SK-N-SH (cell line): Measurements from ENCODE around the gene RCOR1. TPM values are rescaled to one million over a fixed set of nuclear protein-coding genes. Genes with fewer than 3 reads are reported as not detected.

ENCODE experiments used
- CTCF ChIA-PET: fragments of 300-600, 350-600 bp; formaldehyde crosslinking; extraction: SDS; loops from one replicate; lab custom pipeline; 2021; lab: Yijun Ruan, JAX
- POLR2A ChIA-PET: fragments of 350-600 bp; sonication (Branson Sonifier 250); formaldehyde crosslinking; extraction: SDS; loops from one replicate; lab custom pipeline; 2020; ENCODE audit warnings: antibody characterized with exemption, inconsistent platforms; lab: Yijun Ruan, JAX
- DNase-seq: peaks from one replicate; pipeline ENCODE4 v3.0.0; 2012
- H2AFZ ChIP-seq: fragments of 200-600 bp; sonication (generic); 2 replicates; pipeline ENCODE4 v1.8.1; 2016; ENCODE audit warnings: antibody characterized with exemption, mild to moderate bottlenecking, low read depth
- H3F3A ChIP-seq: fragments of 200-600 bp; sonication (generic); replicated peaks from 2 replicates; pipeline ENCODE3; 2016; ENCODE audit warnings: antibody characterized with exemption, mild to moderate bottlenecking; ENCODE audit not compliant: insufficient read depth
- H3K27ac ChIP-seq, 2 experiments: fragments of 200-500 bp in 1 of 2; fragments of 200-600 bp in 1 of 2; sonication (Bioruptor generic) in 1 of 2; sonication (generic), shearing (Covaris generic) in 1 of 2; 2 replicates each; pipeline versions ENCODE4 v1.5.1 to v1.6.1; 2014 to 2016; ENCODE audit warnings: low read depth in 2 of 2, inconsistent platforms in 1 of 2, low read length in 1 of 2, mild to moderate bottlenecking in 1 of 2, mixed read lengths in 1 of 2
- H3K27me3 ChIP-seq: fragments of 200-600 bp; sonication (generic), shearing (Covaris generic); 2 replicates; pipeline ENCODE4 v1.6.1; 2016; ENCODE audit warnings: mixed run types; ENCODE audit not compliant: insufficient read depth
- H3K36me3 ChIP-seq, 2 experiments: fragments of 200-500 bp in 1 of 2; fragments of 200-600 bp in 1 of 2; sonication (Bioruptor generic) in 1 of 2; sonication (generic) in 1 of 2; replicated peaks in 1 of 2; 2 replicates each; pipeline versions ENCODE3 to v1.5.1; 2014 to 2016; ENCODE audit warnings: low read length in 1 of 2, mild to moderate bottlenecking in 1 of 2; ENCODE audit not compliant: insufficient read depth in 2 of 2, control insufficient read depth in 1 of 2
- H3K4me1 ChIP-seq, 2 experiments: fragments of 200-500 bp in 1 of 2; fragments of 200-600 bp in 1 of 2; sonication (Bioruptor generic) in 1 of 2; sonication (generic), shearing (Covaris generic) in 1 of 2; 2 replicates each; pipeline versions ENCODE4 v1.5.1 to v1.6.1; 2014 to 2016; ENCODE audit warnings: low read depth in 1 of 2, low read length in 1 of 2, mixed run types in 1 of 2; ENCODE audit not compliant: insufficient read depth in 2 of 2, control insufficient read depth in 1 of 2
- H3K4me2 ChIP-seq: fragments of 200-600 bp; sonication (generic), shearing (Covaris generic); 2 replicates; pipeline ENCODE4 v1.6.1; 2017; ENCODE audit warnings: mixed run types
- H3K4me3 ChIP-seq, 2 experiments: fragments of 200-500 bp in 1 of 2; fragments of 200-600 bp in 1 of 2; sonication (Bioruptor generic) in 1 of 2; sonication (generic), shearing (Covaris generic) in 1 of 2; 2 replicates each; pipeline versions ENCODE4 v1.5.1 to v1.8.1; 2014 to 2016; ENCODE audit warnings: low read depth in 2 of 2, inconsistent platforms in 1 of 2, low read length in 1 of 2, mild to moderate bottlenecking in 1 of 2, mixed read lengths in 1 of 2, moderate library complexity in 1 of 2
- H3K79me2 ChIP-seq: fragments of 200-600 bp; sonication (generic); 2 replicates; pipeline ENCODE4 v1.8.1; 2017; ENCODE audit warnings: mild to moderate bottlenecking; ENCODE audit not compliant: insufficient read depth
- H3K9ac ChIP-seq: fragments of 200-600 bp; sonication (generic); 2 replicates; pipeline ENCODE4 v1.6.1; 2017; ENCODE audit warnings: mixed run types
- H3K9me2 ChIP-seq: fragments of 200-600 bp; sonication (generic); 2 replicates; pipeline ENCODE4 v1.6.1; 2017; ENCODE audit warnings: mixed run types
- H3K9me3 ChIP-seq: fragments of 200-600 bp; sonication (generic); 2 replicates; pipeline ENCODE4 v1.6.1; 2017; ENCODE audit warnings: mixed run types, mild to moderate bottlenecking, moderate library complexity
- H4K20me1 ChIP-seq: fragments of 200-600 bp; sonication (generic); 2 replicates; pipeline ENCODE4 v1.6.1; 2017; ENCODE audit warnings: mild to moderate bottlenecking, mixed run types; ENCODE audit not compliant: insufficient read depth
- CHD2 ChIP-seq: fragments of 150-350 bp; IDR thresholded peaks from 2 replicates; pipeline ENCODE4 v1.6.1; 2018; ENCODE audit warnings: low read length; ENCODE audit not compliant: partially characterized antibody
- FOSL2 ChIP-seq: IDR thresholded peaks from 2 replicates; pipeline ENCODE4 v1.4.0; 2012; ENCODE audit warnings: low read depth, mild to moderate bottlenecking, moderate library complexity, borderline replicate concordance
- GABPA ChIP-seq: IDR thresholded peaks from 2 replicates; pipeline ENCODE4 v1.4.0; 2012; ENCODE audit warnings: low read depth, mild to moderate bottlenecking
- GATA2 ChIP-seq: sonication (generic); formaldehyde crosslinking; IDR thresholded peaks from 2 replicates; pipeline ENCODE4 v1.5.0; 2020; ENCODE audit warnings: mild to moderate bottlenecking, missing genetic modification reagents
- JUND ChIP-seq: IDR thresholded peaks from 2 replicates; pipeline ENCODE4 v1.4.0; 2012
- MXI1 ChIP-seq: IDR thresholded peaks from 2 replicates; pipeline ENCODE4 v1.6.1; 2012; ENCODE audit warnings: mild to moderate bottlenecking, low read depth, low read length, improper control_type of control experiment
- NFIC ChIP-seq: IDR thresholded peaks from 2 replicates; pipeline ENCODE4 v1.4.0; 2012; ENCODE audit warnings: borderline replicate concordance
- NRF1 ChIP-seq: IDR thresholded peaks from 2 replicates; pipeline ENCODE4 v1.6.1; 2012; ENCODE audit warnings: low read depth, mild to moderate bottlenecking, low read length
- POLR2AphosphoS5 ChIP-seq: IDR thresholded peaks from 2 replicates; pipeline ENCODE4 v1.6.1; 2012; ENCODE audit warnings: low read depth, low read length
- RAD21 ChIP-seq: IDR thresholded peaks from 2 replicates; pipeline ENCODE4 v1.6.1; 2012; ENCODE audit warnings: mild to moderate bottlenecking, low read length
- SMC3 ChIP-seq: IDR thresholded peaks from 2 replicates; pipeline ENCODE4 v1.6.1; 2012; ENCODE audit warnings: low read depth, low read length, improper control_type of control experiment
- TAF1 ChIP-seq: IDR thresholded peaks from 2 replicates; pipeline ENCODE4 v1.6.1; 2012; ENCODE audit warnings: low read depth, mild to moderate bottlenecking, low read length, moderate library complexity, borderline replicate concordance
- TCF12 ChIP-seq: IDR thresholded peaks from 2 replicates; pipeline ENCODE4 v1.4.0; 2012
- ZBTB33 ChIP-seq: IDR thresholded peaks from 2 replicates; pipeline ENCODE4 v1.4.0; 2012; ENCODE audit warnings: low read depth, borderline replicate concordance
- WGBS: methylation state at CpG from one replicate; pipeline ENCODE4 v1.1.6; 2017; ENCODE audit warnings: low lambda C conversion rate; 5-methylcytosine and 5-hydroxymethylcytosine counted together
- polyA plus RNA-seq, 3 experiments: library from polyadenylated mRNA; depleted of rRNA; stranded (reverse); fragments of >200 nt; gene quantifications; 2 replicates each; pipeline ENCODE4 v1.2.3, GENCODE V29; 2012
- TF ChIP-seq, protein P1 (sequence below): fragments of 200-600 bp; sonication (generic); IDR thresholded peaks from 2 replicates; pipeline ENCODE4 v1.6.1; 2017; ENCODE audit warnings: antibody characterized with exemption, mild to moderate bottlenecking, moderate library complexity
- TF ChIP-seq, protein P2 (sequence below): fragments of 150-350 bp; IDR thresholded peaks from 2 replicates; pipeline ENCODE4 v1.6.1; 2016; ENCODE audit warnings: mild to moderate bottlenecking, low read depth, low read length

The RCOR1 gene
- polyA plus RNA-seq, 1 of the 3 experiments (the other 2 are of a cell fraction), result 8.5 TPM

DNA sequence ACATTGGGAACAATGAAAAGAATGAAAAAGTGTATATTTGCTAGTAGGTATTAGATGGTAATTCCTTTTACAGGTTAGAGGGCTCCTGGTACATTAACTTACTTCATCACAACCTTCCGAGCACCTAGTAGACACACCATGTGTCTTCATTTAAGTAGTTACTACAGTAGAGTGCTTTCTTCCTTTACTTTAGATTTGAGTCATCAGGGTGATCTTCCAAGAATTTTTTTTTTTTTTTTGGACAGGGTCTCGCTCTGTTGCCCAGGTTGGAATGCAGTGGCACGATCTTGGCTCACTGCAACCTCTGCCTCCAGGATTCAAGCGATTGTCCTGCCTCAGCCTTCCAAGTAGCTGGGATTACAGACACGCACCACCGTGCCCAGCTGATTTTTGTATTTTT, 105.1 kb downstream of the RCOR1 start:
- TF ChIP-seq TCF12, result no peak
- no peak for TF ChIP-seq JUND
- TF ChIP-seq POLR2AphosphoS5, result no peak
- TF ChIP-seq, protein P1, sequence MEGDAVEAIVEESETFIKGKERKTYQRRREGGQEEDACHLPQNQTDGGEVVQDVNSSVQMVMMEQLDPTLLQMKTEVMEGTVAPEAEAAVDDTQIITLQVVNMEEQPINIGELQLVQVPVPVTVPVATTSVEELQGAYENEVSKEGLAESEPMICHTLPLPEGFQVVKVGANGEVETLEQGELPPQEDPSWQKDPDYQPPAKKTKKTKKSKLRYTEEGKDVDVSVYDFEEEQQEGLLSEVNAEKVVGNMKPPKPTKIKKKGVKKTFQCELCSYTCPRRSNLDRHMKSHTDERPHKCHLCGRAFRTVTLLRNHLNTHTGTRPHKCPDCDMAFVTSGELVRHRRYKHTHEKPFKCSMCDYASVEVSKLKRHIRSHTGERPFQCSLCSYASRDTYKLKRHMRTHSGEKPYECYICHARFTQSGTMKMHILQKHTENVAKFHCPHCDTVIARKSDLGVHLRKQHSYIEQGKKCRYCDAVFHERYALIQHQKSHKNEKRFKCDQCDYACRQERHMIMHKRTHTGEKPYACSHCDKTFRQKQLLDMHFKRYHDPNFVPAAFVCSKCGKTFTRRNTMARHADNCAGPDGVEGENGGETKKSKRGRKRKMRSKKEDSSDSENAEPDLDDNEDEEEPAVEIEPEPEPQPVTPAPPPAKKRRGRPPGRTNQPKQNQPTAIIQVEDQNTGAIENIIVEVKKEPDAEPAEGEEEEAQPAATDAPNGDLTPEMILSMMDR, result no peak
- no peak for DNase-seq
- Histone ChIP-seq H3K4me1 (peaks cover 0 to 27% of the 10 kb centered on the region in 2 experiments; a peak in 3 of 4 replicates), H2AFZ (no peak overlapping the region), H3K27ac (no peak overlapping the region), H3K9ac (no peak overlapping the region), H3K4me3 (no peak overlapping the region), H3K27me3 (no peaks in the 10 kb centered on the region), H3K9me3 (no peaks in the 10 kb centered on the region), H3K9me2 (no peaks in the 10 kb centered on the region), H3K4me2 (no peak overlapping the region), H3F3A (peaks cover 14% of the 10 kb centered on the region), H4K20me1 (peaks cover 51% of the 10 kb centered on the region), H3K36me3 (peaks cover 0 to 11% of the 10 kb centered on the region in 2 experiments), H3K79me2 (peaks cover 56% of the 10 kb centered on the region)
- 93% methylated on average over 6 of the region's 6 CpGs for WGBS
- POLR2A ChIA-PET, result interaction anchor here (0.5 kb wide), 1 partner anchor 103 kb away, joined by 6 read pairs; no protein-coding TSS in a partner anchor
- CTCF ChIA-PET, result interaction anchor here (0.9 kb wide), 1 partner anchor 595 kb away, joined by 3 read pairs; no protein-coding TSS in a partner anchor

DNA sequence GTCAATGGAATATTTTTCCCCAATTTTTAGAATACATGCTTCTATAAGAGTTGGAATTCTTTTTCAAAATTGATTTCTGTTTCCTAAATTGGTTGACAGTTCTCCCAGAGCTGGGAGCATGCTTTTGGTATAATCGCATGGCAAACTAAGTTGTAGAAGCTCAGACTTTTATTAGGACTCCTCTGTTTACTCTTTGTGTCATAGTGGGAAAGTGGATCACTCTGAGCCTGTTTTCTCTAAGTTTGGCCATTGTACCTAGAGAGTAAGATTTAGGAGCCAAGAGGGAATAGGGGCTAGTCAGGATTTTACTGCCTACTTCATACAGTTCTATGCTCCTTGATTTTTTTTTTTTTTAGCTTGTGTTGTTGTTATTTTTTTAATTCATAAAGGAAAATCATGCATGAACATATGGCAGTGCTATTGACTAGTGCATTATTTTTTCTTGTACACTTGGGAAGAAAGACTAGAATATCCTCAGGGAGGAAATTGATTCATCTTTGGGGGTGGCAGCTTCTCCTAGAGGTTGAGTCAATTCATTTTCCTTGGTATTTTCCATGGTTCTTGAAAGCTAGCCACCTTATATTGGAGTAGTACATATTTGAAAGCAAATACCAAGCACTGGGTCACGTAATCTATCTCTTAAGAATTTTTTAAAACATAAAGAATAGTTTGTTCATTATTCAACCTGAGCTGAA, 107.1 kb downstream of the RCOR1 start:
- Histone ChIP-seq H3K4me1 (peaks cover 0 to 15% of the 10 kb centered on the region in 2 experiments; a peak in 3 of 4 replicates), H3K79me2 (peaks cover 47% of the 10 kb centered on the region), H3K9ac (no peak overlapping the region)
- POLR2A ChIA-PET, result no interaction called here
- WGBS, result 100% methylated on average over 2 of the region's 2 CpGs
- TF ChIP-seq FOSL2, result no peak
- TF ChIP-seq, all 33 proteins: peak for 0
- H3F3A ChIP-seq, result no peaks in the 10 kb centered on the region
- peaks cover 45% of the 10 kb centered on the region for H4K20me1 ChIP-seq
- H2AFZ ChIP-seq, result no peak overlapping the region
- H3K27me3 ChIP-seq, result no peaks in the 10 kb centered on the region
- CTCF ChIA-PET, result interaction anchor here (0.8 to 2.5 kb wide), 5 partner anchors 73 to 405 kb away, joined by 3 to 10 read pairs (median 3); no protein-coding TSS in a partner anchor
- H3K9me2 ChIP-seq, result no peaks in the 10 kb centered on the region
- peaks cover 7% of the 10 kb centered on the region; the same call in 1 of the 2 replicates for H3K9me3 ChIP-seq
- H3K27ac ChIP-seq, result no peak overlapping the region
- DNase-seq, result no peak
- H3K4me3 ChIP-seq, result no peak overlapping the region
- peaks cover 5 to 25% of the 10 kb centered on the region in 2 experiments for H3K36me3 ChIP-seq
- H3K4me2 ChIP-seq, result no peak overlapping the region

GRCh38 chr14:102708494-102708893, 116.0 kb downstream of the RCOR1 start:
- no peak for DNase-seq
- H3F3A ChIP-seq, result peaks cover 19% of the 10 kb centered on the region
- 97% methylated on average over 9 of the region's 9 CpGs for WGBS
- no peak overlapping the region for H3K27ac ChIP-seq
- ChIA-PET POLR2A (no interaction called here), CTCF (interaction anchor here (1.1 kb wide), 1 partner anchor 14 kb away, joined by 4 read pairs; no protein-coding TSS in a partner anchor)
- H3K36me3 ChIP-seq, result peaks cover 13 to 33% of the 10 kb centered on the region in 2 experiments
- no peaks in the 10 kb centered on the region; a peak in 1 of 4 replicates for H3K4me1 ChIP-seq
- H3K79me2 ChIP-seq, result no peaks in the 10 kb centered on the region
- H4K20me1 ChIP-seq, result no peaks in the 10 kb centered on the region
- no peak overlapping the region for H2AFZ ChIP-seq
- no peaks in the 10 kb centered on the region for H3K9me2 ChIP-seq
- H3K4me3 ChIP-seq, result no peak overlapping the region
- no peak overlapping the region for H3K4me2 ChIP-seq
- H3K27me3 ChIP-seq, result no peaks in the 10 kb centered on the region
- no peak overlapping the region for H3K9ac ChIP-seq
- no peaks in the 10 kb centered on the region for H3K9me3 ChIP-seq
- TF ChIP-seq, protein P2, sequence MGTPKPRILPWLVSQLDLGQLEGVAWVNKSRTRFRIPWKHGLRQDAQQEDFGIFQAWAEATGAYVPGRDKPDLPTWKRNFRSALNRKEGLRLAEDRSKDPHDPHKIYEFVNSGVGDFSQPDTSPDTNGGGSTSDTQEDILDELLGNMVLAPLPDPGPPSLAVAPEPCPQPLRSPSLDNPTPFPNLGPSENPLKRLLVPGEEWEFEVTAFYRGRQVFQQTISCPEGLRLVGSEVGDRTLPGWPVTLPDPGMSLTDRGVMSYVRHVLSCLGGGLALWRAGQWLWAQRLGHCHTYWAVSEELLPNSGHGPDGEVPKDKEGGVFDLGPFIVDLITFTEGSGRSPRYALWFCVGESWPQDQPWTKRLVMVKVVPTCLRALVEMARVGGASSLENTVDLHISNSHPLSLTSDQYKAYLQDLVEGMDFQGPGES, result no peak
- TF ChIP-seq CHD2 (no peak), TAF1 (no peak), ZBTB33 (no peak), GABPA (no peak), GATA2 (CRISPR knock-in tag) (no peak), SMC3 (no peak), MXI1 (no peak), NRF1 (no peak), POLR2AphosphoS5 (no peak), RAD21 (no peak), NFIC (no peak)
